GM12878 (cell line): ENCODE measurements around the gene CLIC6. TPM values are rescaled to one million over a fixed set of nuclear protein-coding genes. Genes with fewer than 3 reads are reported as not detected.

Experiments
- ATAC-seq: fragments of 200-7000 bp; cut with Tn5 transposase; 3 replicates; pipeline ENCODE4 v1.9.1; 2020; ENCODE audit warnings: mild to moderate bottlenecking, moderate library complexity
- BruUV-seq: library from RNA; stranded (reverse); fragments of 400-500 nt; replicated peaks from 2 replicates; lab custom pipeline; 2021; lab: Mats Ljungman, UMichigan
- CTCF ChIA-PET: fragments of 300-600 bp; sonication (Branson Sonifier 250); formaldehyde crosslinking; extraction: SDS; loops from one replicate; lab custom pipeline; 2021; ENCODE audit warnings: inconsistent platforms; lab: Yijun Ruan, JAX
- POLR2A ChIA-PET: fragments of 350-600 bp; formaldehyde crosslinking; extraction: SDS; loops from one replicate; lab custom pipeline; 2021; ENCODE audit warnings: inconsistent platforms; lab: Charles Lee
- RAD21 ChIA-PET: fragments of 300-600 bp; sonication (Branson Sonifier 250); formaldehyde crosslinking; loops from one replicate; lab custom pipeline; 2023; ENCODE audit warnings: antibody characterized with exemption; ENCODE audit not compliant: unreplicated experiment; lab: Charles Lee
- SMC1A ChIA-PET: fragments of 300-600 bp; sonication (Branson Sonifier 250); formaldehyde crosslinking; loops from one replicate; lab custom pipeline; 2023; ENCODE audit not compliant: unreplicated experiment, uncharacterized antibody; lab: Charles Lee
- DNase-seq: peaks from one replicate; pipeline ENCODE4 v3.0.0-alpha.2; 2011; ENCODE audit warnings: low read depth, low spot score
- FAIRE-seq: peaks from 3 replicates; lab custom pipeline; 2011; peaks lifted over from hg19 to GRCh38; lab: Jason Lieb, UNC
- H2AFZ ChIP-seq: 2 replicates; pipeline ENCODE4 v1.6.0; 2011; ENCODE audit warnings: low read depth, low read length, control low read depth; ENCODE audit not compliant: control insufficient read depth
- H3K27ac ChIP-seq: 2 replicates; pipeline ENCODE4 v1.5.1; 2011; ENCODE audit warnings: control low read depth; ENCODE audit not compliant: control insufficient read depth, insufficient read depth
- H3K27me3 ChIP-seq, 2 experiments: replicated peaks in 1 of 2; 2 replicates each; pipeline versions ENCODE4 v1.6.0 to v1.6.1; 2011; ENCODE audit warnings: low read length in 1 of 2; ENCODE audit not compliant: control insufficient read depth in 2 of 2, insufficient read depth in 2 of 2
- H3K36me3 ChIP-seq, 2 experiments: 2 replicates each; pipeline ENCODE4 v1.5.1; 2011; ENCODE audit warnings: low read length in 1 of 2; ENCODE audit not compliant: control insufficient read depth in 2 of 2, insufficient read depth in 2 of 2
- H3K4me1 ChIP-seq: 2 replicates; pipeline ENCODE4 v1.6.1; 2011; ENCODE audit warnings: mild to moderate bottlenecking, low read length, moderate library complexity, mixed read lengths; ENCODE audit not compliant: control insufficient read depth, insufficient read depth
- H3K4me2 ChIP-seq: 2 replicates; pipeline ENCODE4 v1.6.0; 2011; ENCODE audit warnings: control low read depth; ENCODE audit not compliant: control insufficient read depth, insufficient read depth
- H3K4me3 ChIP-seq: fragments of 200-600 bp; sonication (generic); 2 replicates; pipeline ENCODE4 v1.5.1; 2016
- H3K79me2 ChIP-seq: 2 replicates; pipeline ENCODE4 v1.6.0; 2011; ENCODE audit warnings: low read length; ENCODE audit not compliant: control insufficient read depth, insufficient read depth
- H3K9ac ChIP-seq: 2 replicates; pipeline ENCODE4 v1.8.0; 2011; ENCODE audit warnings: low read length, control low read depth, mixed read lengths; ENCODE audit not compliant: control insufficient read depth, insufficient read depth
- H3K9me3 ChIP-seq: replicated peaks from 3 replicates; pipeline ENCODE4 v1.5.1; 2011; ENCODE audit warnings: mild to moderate bottlenecking, low read length; ENCODE audit not compliant: control insufficient read depth, insufficient read depth
- H4K20me1 ChIP-seq: 2 replicates; pipeline ENCODE4 v1.6.0; 2011; ENCODE audit not compliant: control insufficient read depth, insufficient read depth
- ASH2L ChIP-seq: fragments of 300-600, 200-600 bp; sonication (generic); IDR thresholded peaks from 2 replicates; pipeline ENCODE4 v1.6.1; 2017; ENCODE audit warnings: low read depth, mild to moderate bottlenecking, borderline replicate concordance
- ATF7 ChIP-seq: fragments of 450-650 bp; IDR thresholded peaks from 2 replicates; pipeline ENCODE4 v1.6.1; 2016; ENCODE audit warnings: low read depth, mild to moderate bottlenecking
- BCL11A ChIP-seq: IDR thresholded peaks from 2 replicates; pipeline ENCODE4 v1.6.1; 2011; ENCODE audit warnings: low read depth, low read length
- BRCA1 ChIP-seq: IDR thresholded peaks from 2 replicates; pipeline ENCODE4 v1.6.1; 2011; ENCODE audit warnings: low read depth, low read length, improper control_type of control experiment
- CBFB ChIP-seq: IDR thresholded peaks from 2 replicates; pipeline ENCODE4 v1.6.1; 2016; ENCODE audit warnings: antibody characterized with exemption, low read depth
- CEBPB ChIP-seq, 2 experiments: fragments of 150-350 bp in 1 of 2; IDR thresholded peaks; 2 replicates each; pipeline ENCODE4 v1.6.1; 2012 to 2014; ENCODE audit warnings: low read depth in 2 of 2, low read length in 2 of 2, borderline replicate concordance in 1 of 2, inconsistent platforms in 1 of 2
- POLR2AphosphoS2 ChIP-seq: IDR thresholded peaks from 2 replicates; pipeline ENCODE4 v1.6.1; 2011; ENCODE audit warnings: low read depth, mild to moderate bottlenecking, low read length, improper control_type of control experiment, moderate library complexity
- RAD51 ChIP-seq: fragments of 450-650 bp; IDR thresholded peaks from 2 replicates; pipeline ENCODE4 v1.6.1; 2016; ENCODE audit warnings: moderate library complexity, mild to moderate bottlenecking, inconsistent platforms
- RBBP5 ChIP-seq: fragments of 200-600 bp; sonication (generic); conservative IDR thresholded peaks from 2 replicates; pipeline ENCODE4 v1.6.1; 2016
- SIX5 ChIP-seq: IDR thresholded peaks from 2 replicates; pipeline ENCODE4 v1.6.1; 2011; ENCODE audit warnings: mild to moderate bottlenecking, low read depth, low read length, moderate library complexity; ENCODE audit not compliant: severe bottlenecking
- STAT1 ChIP-seq: fragments of 450-650 bp; conservative IDR thresholded peaks from 2 replicates; pipeline ENCODE4 v1.6.1; 2014; ENCODE audit warnings: antibody characterized with exemption, mild to moderate bottlenecking
- TARDBP ChIP-seq: IDR thresholded peaks from 2 replicates; pipeline ENCODE4 v1.6.1; 2016; ENCODE audit warnings: borderline replicate concordance
- TBL1XR1 ChIP-seq: IDR thresholded peaks from 2 replicates; pipeline ENCODE4 v1.6.1; 2012; ENCODE audit warnings: low read depth, low read length, improper control_type of control experiment
- TCF3 ChIP-seq: IDR thresholded peaks from 2 replicates; pipeline ENCODE4 v1.6.1; 2012; ENCODE audit warnings: low read depth, mild to moderate bottlenecking, low read length, borderline replicate concordance; ENCODE audit not compliant: insufficient read depth
- TCF7 ChIP-seq: IDR thresholded peaks from 2 replicates; pipeline ENCODE4 v1.6.1; 2014; ENCODE audit warnings: antibody characterized with exemption, borderline replicate concordance
- ZNF217 ChIP-seq: fragments of 450-650 bp; IDR thresholded peaks from 2 replicates; pipeline ENCODE4 v1.6.1; 2017; ENCODE audit warnings: antibody characterized with exemption, mild to moderate bottlenecking
- ZNF24 ChIP-seq: fragments of 450-650 bp; IDR thresholded peaks from 2 replicates; pipeline ENCODE4 v1.6.1; 2017; ENCODE audit warnings: antibody characterized with exemption, mild to moderate bottlenecking
- ZNF622 ChIP-seq: fragments of 450-650 bp; IDR thresholded peaks from 2 replicates; pipeline ENCODE4 v1.6.1; 2017; ENCODE audit warnings: mild to moderate bottlenecking, inconsistent platforms
- WGBS: methylation state at CpG from one replicate; pipeline ENCODE4 v1.1.6; 2016; ENCODE audit warnings: low lambda C conversion rate; ENCODE audit not compliant: insufficient replicate concordance, insufficient coverage; ENCODE audit errors: missing lambda C conversion rate; 5-methylcytosine and 5-hydroxymethylcytosine counted together
- in situ Hi-C: fragments of 300-500 bp; cut with MboI; formaldehyde crosslinking; loops from 9 replicates; pipeline ENCODE4 v1.14.3; 2018; ENCODE audit warnings: mixed read lengths
- intact Hi-C: fragments of 100-400 bp; cut with micrococcal nuclease; formaldehyde crosslinking; loops from one replicate; pipeline ENCODE4 v1.14.2; 2022; ENCODE audit not compliant: unreplicated experiment
- polyA plus RNA-seq, 11 experiments: library from polyadenylated mRNA; depleted of rRNA in 4 of 11; unstranded in 6 of 11; stranded (reverse) in 5 of 11; fragments of >200 nt; fragmentation: Nextera tagmentation in 4 of 11; fragmentation: Illumina TruSeq in 1 of 11; extraction: Ambion mirVana in 4 of 11; extraction: Trizol in 1 of 11; gene quantifications; 1 replicate in 1 of 11; 2 replicates in 10 of 11; pipeline versions ENCODE4 v1.2.1 to v1.2.3, GENCODE V29; 2011 to 2016; ENCODE audit warnings: inconsistent platforms in 2 of 11, missing spikeins in 2 of 11, low read depth in 1 of 11
- total RNA-seq, 4 experiments: library from RNA; depleted of rRNA in 3 of 4; stranded (reverse); fragments of >200 nt in 3 of 4; fragmentation: Illumina TruSeq in 1 of 4; extraction: Trizol in 1 of 4; gene quantifications; 2 replicates each; pipeline versions ENCODE4 v1.2.1 to v1.2.3, GENCODE V29; 2013 to 2021
- TF ChIP-seq, protein P1 (sequence below): fragments of 450-650 bp; IDR thresholded peaks from 2 replicates; pipeline ENCODE4 v1.6.1; 2017; ENCODE audit warnings: borderline replicate concordance
- TF ChIP-seq, protein P2 (sequence below): fragments of 450-650 bp; IDR thresholded peaks from 2 replicates; pipeline ENCODE4 v1.6.1; 2016; ENCODE audit warnings: mild to moderate bottlenecking
- TF ChIP-seq, protein P3 (sequence below): IDR thresholded peaks from 2 replicates; pipeline ENCODE4 v1.6.1; 2011; ENCODE audit warnings: borderline replicate concordance, low read depth, mild to moderate bottlenecking, moderate library complexity, mixed read lengths, low read length; ENCODE audit not compliant: insufficient read depth; ENCODE audit errors: extremely low read length
- TF ChIP-seq, protein P4 (sequence below): IDR thresholded peaks from 2 replicates; pipeline ENCODE4 v1.6.1; 2012; ENCODE audit warnings: low read depth, low read length, improper control_type of control experiment

Gene CLIC6
- total and polyA plus RNA-seq, 10 of the 15 experiments (the other 5 are each of a cell fraction or from before 2014, with no cell fraction given) = 5.7 to 34.1 (median 11.2) TPM

DNA sequence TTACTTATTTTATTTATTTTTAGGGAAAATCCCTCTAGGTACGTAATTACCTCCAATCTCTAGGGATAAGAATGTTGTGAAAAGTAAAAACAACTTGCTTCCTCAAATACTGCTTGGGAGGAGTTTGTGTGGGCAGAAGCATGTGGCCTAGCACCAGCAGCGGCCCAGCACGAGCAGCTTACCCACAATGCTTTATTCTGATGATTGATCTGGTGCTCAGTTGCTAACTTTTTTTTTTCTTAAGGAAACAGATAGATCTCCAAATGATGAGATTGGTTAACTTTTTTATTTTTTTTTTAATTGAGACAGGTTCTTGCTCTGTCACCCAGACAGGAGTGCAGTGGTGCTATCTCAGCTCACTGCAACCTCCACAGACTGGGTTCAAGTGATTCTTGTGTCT lies 4.2 kb downstream of the CLIC6 start:
- no peak for FAIRE-seq
- in situ Hi-C loops = no loop called here
- no peaks in the 10 kb centered on the region; a peak in 1 of 4 replicates for H3K27me3 ChIP-seq
- RAD21 ChIA-PET = interaction anchor here (2.2 to 3.6 kb wide), 2 partner anchors 20 to 32 kb away, joined by 9 to 11 read pairs; no protein-coding TSS in a partner anchor
- no peak overlapping the region for H3K9ac ChIP-seq
- ATAC-seq = peak; percentile 17; the same call in 2 of the 3 replicates
- no TSS peak for BruUV-seq
- CTCF ChIA-PET = interaction anchor here (0.6 to 6.4 kb wide), 6 partner anchors 19 to 41 kb away, joined by 3 to 50 read pairs (median 5); no protein-coding TSS in a partner anchor
- intact Hi-C loops = loop anchor here (1.0 kb wide), 1 partner anchor 31 kb away; no protein-coding TSS in a partner anchor
- H3K36me3 ChIP-seq = no peaks in the 10 kb centered on the region; a peak in 1 of 4 replicates
- peak overlapping the region; percentile 81 for H3K27ac ChIP-seq
- peaks cover 53% of the 10 kb centered on the region for H3K79me2 ChIP-seq
- H3K9me3 ChIP-seq = no peaks in the 10 kb centered on the region; the same call in 2 of the 3 replicates
- no peaks in the 10 kb centered on the region for H4K20me1 ChIP-seq
- peak overlapping the region; percentile 91; the same call in 1 of the 2 replicates for H3K4me3 ChIP-seq
- H3K4me1 ChIP-seq = peaks cover 29% of the 10 kb centered on the region
- no peak overlapping the region for H2AFZ ChIP-seq
- peak overlapping the region; percentile 70 for H3K4me2 ChIP-seq
- no peak for DNase-seq
- SMC1A ChIA-PET = interaction anchor here (0.6 to 2.7 kb wide), 6 partner anchors 25 to 1649 kb away, joined by 3 to 11 read pairs (median 4); no protein-coding TSS in a partner anchor
- POLR2A ChIA-PET = interaction anchor here (0.8 to 2.0 kb wide), 2 partner anchors 20 to 31 kb away, joined by 3 to 6 read pairs; no protein-coding TSS in a partner anchor
- WGBS = 82% methylated on average over 3 of the region's 3 CpGs
- TF ChIP-seq, protein P1, sequence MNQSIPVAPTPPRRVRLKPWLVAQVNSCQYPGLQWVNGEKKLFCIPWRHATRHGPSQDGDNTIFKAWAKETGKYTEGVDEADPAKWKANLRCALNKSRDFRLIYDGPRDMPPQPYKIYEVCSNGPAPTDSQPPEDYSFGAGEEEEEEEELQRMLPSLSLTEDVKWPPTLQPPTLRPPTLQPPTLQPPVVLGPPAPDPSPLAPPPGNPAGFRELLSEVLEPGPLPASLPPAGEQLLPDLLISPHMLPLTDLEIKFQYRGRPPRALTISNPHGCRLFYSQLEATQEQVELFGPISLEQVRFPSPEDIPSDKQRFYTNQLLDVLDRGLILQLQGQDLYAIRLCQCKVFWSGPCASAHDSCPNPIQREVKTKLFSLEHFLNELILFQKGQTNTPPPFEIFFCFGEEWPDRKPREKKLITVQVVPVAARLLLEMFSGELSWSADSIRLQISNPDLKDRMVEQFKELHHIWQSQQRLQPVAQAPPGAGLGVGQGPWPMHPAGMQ = no peak
- TF ChIP-seq TBL1XR1 (no peak), TCF3 (no peak), POLR2AphosphoS2 (no peak), ATF7 (peak; percentile 22; the same call in 1 of the 2 replicates), ZNF24 (no peak), STAT1 (no peak), TCF7 (no peak), ASH2L (no peak), BRCA1 (no peak), BCL11A (0 out of 2 replicates have a peak, but pooled peaks have one; percentile 32), RAD51 (peak; percentile 70), ZNF622 (no peak), SIX5 (no peak), CEBPB (IDR thresholded peaks at IDR 0.05; ENCODE audit: borderline replicate concordance in 1 of 2, low read depth in 2 of 2, low read length in 2 of 2) (no peak), ZNF217 (no peak), RBBP5 (no peak), TARDBP (no peak), CBFB (no peak)
- TF ChIP-seq, protein P2, sequence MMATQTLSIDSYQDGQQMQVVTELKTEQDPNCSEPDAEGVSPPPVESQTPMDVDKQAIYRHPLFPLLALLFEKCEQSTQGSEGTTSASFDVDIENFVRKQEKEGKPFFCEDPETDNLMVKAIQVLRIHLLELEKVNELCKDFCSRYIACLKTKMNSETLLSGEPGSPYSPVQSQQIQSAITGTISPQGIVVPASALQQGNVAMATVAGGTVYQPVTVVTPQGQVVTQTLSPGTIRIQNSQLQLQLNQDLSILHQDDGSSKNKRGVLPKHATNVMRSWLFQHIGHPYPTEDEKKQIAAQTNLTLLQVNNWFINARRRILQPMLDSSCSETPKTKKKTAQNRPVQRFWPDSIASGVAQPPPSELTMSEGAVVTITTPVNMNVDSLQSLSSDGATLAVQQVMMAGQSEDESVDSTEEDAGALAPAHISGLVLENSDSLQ = peak; percentile 75
- TF ChIP-seq, protein P3, sequence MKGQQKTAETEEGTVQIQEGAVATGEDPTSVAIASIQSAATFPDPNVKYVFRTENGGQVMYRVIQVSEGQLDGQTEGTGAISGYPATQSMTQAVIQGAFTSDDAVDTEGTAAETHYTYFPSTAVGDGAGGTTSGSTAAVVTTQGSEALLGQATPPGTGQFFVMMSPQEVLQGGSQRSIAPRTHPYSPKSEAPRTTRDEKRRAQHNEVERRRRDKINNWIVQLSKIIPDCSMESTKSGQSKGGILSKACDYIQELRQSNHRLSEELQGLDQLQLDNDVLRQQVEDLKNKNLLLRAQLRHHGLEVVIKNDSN = no peak
- TF ChIP-seq, protein P4, sequence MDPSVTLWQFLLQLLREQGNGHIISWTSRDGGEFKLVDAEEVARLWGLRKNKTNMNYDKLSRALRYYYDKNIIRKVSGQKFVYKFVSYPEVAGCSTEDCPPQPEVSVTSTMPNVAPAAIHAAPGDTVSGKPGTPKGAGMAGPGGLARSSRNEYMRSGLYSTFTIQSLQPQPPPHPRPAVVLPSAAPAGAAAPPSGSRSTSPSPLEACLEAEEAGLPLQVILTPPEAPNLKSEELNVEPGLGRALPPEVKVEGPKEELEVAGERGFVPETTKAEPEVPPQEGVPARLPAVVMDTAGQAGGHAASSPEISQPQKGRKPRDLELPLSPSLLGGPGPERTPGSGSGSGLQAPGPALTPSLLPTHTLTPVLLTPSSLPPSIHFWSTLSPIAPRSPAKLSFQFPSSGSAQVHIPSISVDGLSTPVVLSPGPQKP = no peak
